ENCODE results near the gene SH3BP5. TPM values are rescaled to one million over a fixed set of nuclear protein-coding genes. Genes with fewer than 3 reads are reported as not detected.

SH3BP5 gene
- total and polyA plus RNA-seq, 2 donors (not counting 1 experiment from before 2014, with no cell fraction given) = 76.6 to 92.3 TPM

GRCh38 chr3:15303216-15303615 is 29.2 kb downstream of the SH3BP5 start:
- Mint-ChIP-seq H3K27me3 (no peaks in the 10 kb centered on the region), H3K4me3 (no peak overlapping the region), H3K9me3 (ENCODE audit: insufficient read depth) (no peaks in the 10 kb centered on the region), H3K27ac (peak overlapping the region; percentile 88), H3K4me1 (peaks cover 82% of the 10 kb centered on the region)
- peaks cover 0 to 10% (median 0%) of the 10 kb centered on the region in 3 donors for H3K9me3 ChIP-seq (ENCODE audit: control extremely low read depth in 1 of 3, control insufficient read depth in 2 of 3, insufficient read depth in 1 of 3, low read length in 2 of 3)
- H3K79me2 ChIP-seq (ENCODE audit: control insufficient read depth, insufficient read depth, low read length) = peaks cover 98% of the 10 kb centered on the region
- H3K36me3 ChIP-seq (replicated peaks in 1 of 2; ENCODE audit: control extremely low read depth in 1 of 2, control insufficient read depth in 1 of 2, extremely low read depth in 1 of 2, insufficient read depth in 2 of 2, low read length in 1 of 2) = peaks cover 3 to 53% of the 10 kb centered on the region in 2 experiments
- H3K4me1 ChIP-seq (ENCODE audit: control insufficient read depth in 2 of 2, insufficient read depth in 2 of 2, low read length in 2 of 2) = peaks cover 80 to 86% of the 10 kb centered on the region in 2 donors
- ChIA-PET POLR2A (no interaction called here), CTCF (interaction anchor here (0.9 to 1.5 kb wide), 3 partner anchors 8 to 75 kb away, joined by 3 read pairs; no protein-coding TSS in a partner anchor)
- ATAC-seq (ENCODE audit: low read depth) (no peak), DNase-seq (no peak)
- H3K9ac ChIP-seq (ENCODE audit: low read length) = no peak overlapping the region
- H3K4me3 ChIP-seq (ENCODE audit: control extremely low read depth in 1 of 5, extremely low read depth in 1 of 5, insufficient read depth in 1 of 5, low read depth in 2 of 5, low read length in 4 of 5) = no peak overlapping the region
- TF ChIP-seq EZH2 (IDR thresholded peaks at IDR 0.05; ENCODE audit: borderline replicate concordance, insufficient read depth, low read depth, low read length, poor library complexity, severe bottlenecking) (no peak), CTCF (IDR thresholded peaks at IDR 0.05) (no peak)
- WGBS (ENCODE audit: insufficient coverage) = 97% methylated on average over 7 of the region's 8 CpGs
- intact Hi-C loops (cut with micrococcal nuclease) = no loop called here
- no peak overlapping the region for H2AFZ ChIP-seq (ENCODE audit: insufficient read depth, low read depth, low read length, poor library complexity, severe bottlenecking)
- no peak overlapping the region for H3K4me2 ChIP-seq (replicated peaks; ENCODE audit: low read depth, low read length, poor library complexity, severe bottlenecking)
- peaks cover 75% of the 10 kb centered on the region for H4K20me1 ChIP-seq (ENCODE audit: control insufficient read depth, insufficient read depth, low read length, poor library complexity, severe bottlenecking)
- no peaks in the 10 kb centered on the region for H3K27me3 ChIP-seq (replicated peaks in 1 of 4; ENCODE audit: control extremely low read depth in 1 of 4, control insufficient read depth in 3 of 4, insufficient read depth in 4 of 4, low read length in 3 of 4)
- peak overlapping the region in 1 of 2 donors; percentile 63 for H3K27ac ChIP-seq (ENCODE audit: low read length in 2 of 2)

GRCh38 chr3:15301761-15302160 is 30.6 kb downstream of the SH3BP5 start:
- Histone ChIP-seq H3K4me2 (replicated peaks; ENCODE audit: low read depth, low read length, poor library complexity, severe bottlenecking) (no peak overlapping the region), H3K27me3 (replicated peaks in 1 of 4; ENCODE audit: control extremely low read depth in 1 of 4, control insufficient read depth in 3 of 4, insufficient read depth in 4 of 4, low read length in 3 of 4) (no peaks in the 10 kb centered on the region), H3K79me2 (ENCODE audit: control insufficient read depth, insufficient read depth, low read length) (peaks cover 98% of the 10 kb centered on the region), H3K4me1 (ENCODE audit: control insufficient read depth in 2 of 2, insufficient read depth in 2 of 2, low read length in 2 of 2) (peaks cover 72 to 80% of the 10 kb centered on the region in 2 donors), H4K20me1 (ENCODE audit: control insufficient read depth, insufficient read depth, low read length, poor library complexity, severe bottlenecking) (peaks cover 69% of the 10 kb centered on the region), H3K27ac (ENCODE audit: low read length in 2 of 2) (peak overlapping the region in 1 of 2 donors; percentile 68), H3K9ac (ENCODE audit: low read length) (no peak overlapping the region), H3K9me3 (ENCODE audit: control extremely low read depth in 1 of 3, control insufficient read depth in 2 of 3, insufficient read depth in 1 of 3, low read length in 2 of 3) (peaks cover 0 to 7% (median 0%) of the 10 kb centered on the region in 3 donors), H3K4me3 (ENCODE audit: control extremely low read depth in 1 of 5, extremely low read depth in 1 of 5, insufficient read depth in 1 of 5, low read depth in 2 of 5, low read length in 4 of 5) (no peak overlapping the region), H3K36me3 (replicated peaks in 1 of 2; ENCODE audit: control extremely low read depth in 1 of 2, control insufficient read depth in 1 of 2, extremely low read depth in 1 of 2, insufficient read depth in 2 of 2, low read length in 1 of 2) (peaks cover 3 to 59% of the 10 kb centered on the region in 2 experiments), H2AFZ (ENCODE audit: insufficient read depth, low read depth, low read length, poor library complexity, severe bottlenecking) (no peak overlapping the region)
- POLR2A ChIA-PET = no interaction called here
- Mint-ChIP-seq H3K27ac (peak overlapping the region; percentile 83), H3K27me3 (no peaks in the 10 kb centered on the region), H3K4me3 (no peak overlapping the region), H3K4me1 (peaks cover 81% of the 10 kb centered on the region), H3K9me3 (ENCODE audit: insufficient read depth) (no peaks in the 10 kb centered on the region)
- TF ChIP-seq CTCF (IDR thresholded peaks at IDR 0.05) = no peak
- TF ChIP-seq EZH2 (IDR thresholded peaks at IDR 0.05; ENCODE audit: borderline replicate concordance, insufficient read depth, low read depth, low read length, poor library complexity, severe bottlenecking) = no peak
- CTCF ChIA-PET = interaction anchor here (1.4 to 2.0 kb wide), 2 partner anchors 30 to 34 kb away, joined by 5 to 6 read pairs; partner anchors contain the start of gene SH3BP5
- no peak for ATAC-seq (ENCODE audit: low read depth)
- 100% methylated on average over 3 of the region's 7 CpGs for WGBS (ENCODE audit: insufficient coverage)
- DNase-seq = no peak
- intact Hi-C loops (cut with micrococcal nuclease) = no loop called here

All from B cell (primary cell).